Panc1 (cell line): Measurements from ENCODE around the gene TULP1. TPM values are rescaled to one million over a fixed set of nuclear protein-coding genes. Genes with fewer than 3 reads are reported as not detected.

Experiments
- ATAC-seq: fragments of 200-7000 bp; cut with Tn5 transposase; 2 replicates; pipeline ENCODE4 v1.9.1; 2020; ENCODE audit warnings: mild to moderate bottlenecking, moderate library complexity
- BruUV-seq: library from RNA; stranded (reverse); fragments of 400-500 nt; replicated peaks from 2 replicates; lab custom pipeline; 2021; lab: Mats Ljungman, UMichigan
- CTCF ChIA-PET: fragments of 300-600 bp; sonication (Branson Sonifier 250); formaldehyde crosslinking; loops from one replicate; lab custom pipeline; 2022; ENCODE audit warnings: antibody characterized with exemption; lab: Charles Lee
- POLR2A ChIA-PET: fragments of 300-600 bp; sonication (Branson Sonifier 250); formaldehyde crosslinking; loops from one replicate; lab custom pipeline; 2022; ENCODE audit warnings: antibody characterized with exemption; lab: Charles Lee
- DNase-seq: peaks from one replicate; pipeline ENCODE4 v3.0.0-alpha.2; 2010; ENCODE audit warnings: low read depth, low spot score
- H3K27ac ChIP-seq: 2 replicates; pipeline ENCODE4 v1.5.1; 2011; ENCODE audit warnings: mild to moderate bottlenecking, low read length, inconsistent platforms
- H3K27me3 ChIP-seq: fragments of 200-500 bp; sonication (Bioruptor generic); 2 replicates; pipeline ENCODE4 v1.6.0; 2014; ENCODE audit warnings: low read length, inconsistent platforms; ENCODE audit not compliant: control insufficient read depth, insufficient read depth
- H3K36me3 ChIP-seq: fragments of 200-500 bp; sonication (Bioruptor generic); 2 replicates; pipeline ENCODE4 v1.5.1; 2014; ENCODE audit warnings: inconsistent platforms, mild to moderate bottlenecking, low read length, moderate library complexity; ENCODE audit not compliant: control insufficient read depth, insufficient read depth
- H3K4me1 ChIP-seq: 2 replicates; pipeline ENCODE4 v1.5.1; 2011; ENCODE audit warnings: inconsistent platforms, mild to moderate bottlenecking, low read length, moderate library complexity; ENCODE audit not compliant: control insufficient read depth, insufficient read depth
- H3K4me3 ChIP-seq, 2 experiments: 2 replicates each; pipeline ENCODE4 v1.5.1; 2011 to 2012; ENCODE audit warnings: low read depth in 2 of 2, low read length in 2 of 2, mild to moderate bottlenecking in 2 of 2, inconsistent platforms in 1 of 2, moderate library complexity in 1 of 2
- H3K9me3 ChIP-seq: fragments of 200-500 bp; sonication (Bioruptor generic); 2 replicates; pipeline ENCODE4 v1.5.1; 2014; ENCODE audit warnings: low read depth, mild to moderate bottlenecking, inconsistent platforms, low read length, moderate library complexity; ENCODE audit not compliant: control insufficient read depth, insufficient read depth
- CTCF ChIP-seq: fragments of 450-650 bp; IDR thresholded peaks from 2 replicates; pipeline ENCODE4 v1.5.1; 2017; ENCODE audit warnings: mild to moderate bottlenecking
- POLR2AphosphoS5 ChIP-seq: IDR thresholded peaks from 2 replicates; pipeline ENCODE4 v1.6.1; 2012; ENCODE audit warnings: mild to moderate bottlenecking, low read depth, low read length, moderate library complexity
- REST ChIP-seq, 2 experiments: IDR thresholded peaks; 2 replicates each; pipeline ENCODE4 v1.6.1; 2011 to 2012; ENCODE audit warnings: low read depth in 2 of 2, control low read depth in 1 of 2, low read length in 1 of 2, mild to moderate bottlenecking in 1 of 2, moderate library complexity in 1 of 2; ENCODE audit not compliant: insufficient read depth in 1 of 2
- SIN3A ChIP-seq: IDR thresholded peaks from 2 replicates; pipeline ENCODE4 v1.6.1; 2012; ENCODE audit warnings: low read depth, mild to moderate bottlenecking, low read length, moderate library complexity, borderline replicate concordance; ENCODE audit not compliant: insufficient read depth
- in situ Hi-C: cut with HindIII; loops from 2 replicates; pipeline ENCODE4 v1.10.0; 2016; ENCODE audit warnings: low sequenced_read_pairs, low pct_unique_long_range_greater_than_20kb
- intact Hi-C: fragments of 100-400 bp; cut with micrococcal nuclease; formaldehyde crosslinking; loops from one replicate; pipeline ENCODE4 v1.10.0; 2022; ENCODE audit not compliant: unreplicated experiment
- total RNA-seq: library from RNA; stranded (reverse); gene quantifications from one replicate; pipeline ENCODE4 v1.2.1, GENCODE V29; 2021; ENCODE audit not compliant: unreplicated experiment

The TULP1 gene
- total RNA-seq, 1 experiment from 2014 or later, result not detected

- Histone ChIP-seq H3K27ac (no peak overlapping the region), H3K4me1 (no peaks in the 10 kb centered on the region), H3K9me3 (no peaks in the 10 kb centered on the region), H3K27me3 (no peaks in the 10 kb centered on the region), H3K36me3 (no peaks in the 10 kb centered on the region), H3K4me3 (no peak overlapping the region)
- BruUV-seq, result no TSS peak
- ATAC-seq (no peak), DNase-seq (no peak)
- CTCF ChIA-PET, result interaction anchor here (0.7 to 1.0 kb wide), 3 partner anchors 38 to 52 kb away, joined by 3 to 5 read pairs (median 4); no protein-coding TSS in a partner anchor
- intact Hi-C loops (no loop called here), in situ Hi-C loops (no loop called here)
- POLR2A ChIA-PET, result no interaction called here
- TF ChIP-seq REST (IDR thresholded peaks at IDR 0.05; ENCODE audit: insufficient read depth in 1 of 2, low read depth in 2 of 2, low read length in 1 of 2), result no peak
- no peak for TF ChIP-seq CTCF
Observed at GRCh38 chr6:35524380-35525020, 11.8 kb upstream of the TULP1 start.

- TF ChIP-seq CTCF, result peak; percentile 97
- TF ChIP-seq POLR2AphosphoS5, result no peak
- TF ChIP-seq SIN3A, result no peak
- ChIA-PET CTCF (interaction anchor here (0.5 to 1.9 kb wide), 27 partner anchors 8 to 621 kb away, joined by 3 to 14 read pairs (median 4); partner anchors contain the start of gene ARMC12), POLR2A (interaction anchor here (0.6 kb wide), 1 partner anchor 204 kb away, joined by 8 read pairs; no protein-coding TSS in a partner anchor)
- H3K4me1 ChIP-seq, result no peaks in the 10 kb centered on the region
- DNase-seq (peak; percentile 51), ATAC-seq (peak; percentile 95)
- no peaks in the 10 kb centered on the region for H3K9me3 ChIP-seq
- no TSS peak for BruUV-seq
- intact Hi-C loops (loop anchor here (2.0 kb wide), 1 partner anchor 214 kb away; the partner anchor contains the start of gene ARMC12), in situ Hi-C loops (no loop called here)
- H3K27me3 ChIP-seq, result no peaks in the 10 kb centered on the region
- H3K36me3 ChIP-seq, result no peaks in the 10 kb centered on the region
- peak overlapping the region in 1 of 2 experiments; percentile 20; a peak in 1 of 4 replicates for H3K4me3 ChIP-seq
- no peak overlapping the region for H3K27ac ChIP-seq
Observed at GRCh38 chr6:35522660-35523658, 10.3 kb upstream of the TULP1 start.
